Stimulated activated CD4-positive, alpha-beta T cell treated with anti-CD3 and anti-CD28 coated beads, Interleukin-12 subunit alpha, Interleukin-12 subunit beta, amount 100 ng/mL, for 24 hours (primary cell): ENCODE measurements around the gene CIAO3.
"Not testable (repeated sequence)": the region's sequence is repeated elsewhere in the genome, so short reads cannot be mapped to it uniquely, and the experiment has no call there.

Experiments used
- DNase-seq, 2 experiments: peaks; one replicate each; pipeline ENCODE4 v3.0.0-alpha.2; 2020; ENCODE audit warnings: low read depth in 2 of 2

CIAO3 gene

DNA sequence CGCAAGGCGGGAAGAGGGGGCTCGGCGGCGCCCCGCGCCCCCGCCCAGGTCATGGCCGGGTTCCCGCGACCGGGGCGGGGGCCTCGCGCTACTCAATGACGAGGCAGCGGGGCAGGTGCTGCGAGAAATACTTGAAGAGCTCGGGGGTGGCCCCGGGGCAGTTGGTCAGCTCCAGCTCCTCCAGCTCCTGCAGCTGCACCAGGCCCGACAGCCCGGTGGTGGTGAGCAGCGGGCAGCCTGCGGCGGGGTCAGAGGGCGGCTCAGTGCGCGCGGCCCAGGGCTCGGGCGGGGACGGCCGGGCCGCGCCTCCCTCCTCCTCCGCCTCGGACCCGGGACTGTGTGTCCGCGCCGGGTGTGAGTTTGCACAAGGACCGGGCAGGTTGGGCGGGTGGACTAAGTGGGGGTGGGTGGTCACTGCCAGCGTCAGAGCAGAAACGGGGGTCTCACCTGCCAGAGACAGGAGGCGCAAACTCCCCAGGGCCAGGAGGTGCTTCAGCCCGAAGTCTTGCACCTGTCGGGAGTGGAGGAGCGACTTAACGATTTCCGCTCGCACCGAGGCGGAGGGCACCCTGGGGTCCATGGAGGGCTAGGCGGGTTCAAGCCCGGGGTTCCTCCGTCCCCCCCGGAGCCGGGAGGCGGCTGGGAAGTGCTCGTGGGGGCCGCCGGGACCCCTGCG, 46.5 kb downstream of the CIAO3 start:
- no peak for DNase-seq

DNA sequence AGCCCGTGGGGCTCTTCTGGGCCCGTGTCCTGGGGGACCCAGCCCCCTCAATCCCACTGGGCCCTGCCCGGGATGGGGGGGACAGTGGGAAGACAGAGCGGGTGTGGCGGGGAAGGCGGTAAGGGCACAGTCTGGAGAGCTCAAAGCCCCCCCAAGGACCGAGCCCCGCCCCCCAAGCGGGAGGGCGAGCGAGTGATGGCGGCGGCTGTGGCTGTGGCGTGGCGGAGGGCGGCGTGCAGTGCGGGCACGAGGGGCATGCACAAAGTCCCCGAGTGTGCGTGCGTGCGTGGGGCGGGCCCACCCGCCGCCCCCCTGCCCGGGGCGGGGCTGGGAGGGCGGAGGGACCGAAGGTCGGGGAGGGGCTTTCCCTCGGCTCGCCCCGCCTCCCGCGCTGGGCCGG, 47.0 kb downstream of the CIAO3 start:
- no peak for DNase-seq

DNA sequence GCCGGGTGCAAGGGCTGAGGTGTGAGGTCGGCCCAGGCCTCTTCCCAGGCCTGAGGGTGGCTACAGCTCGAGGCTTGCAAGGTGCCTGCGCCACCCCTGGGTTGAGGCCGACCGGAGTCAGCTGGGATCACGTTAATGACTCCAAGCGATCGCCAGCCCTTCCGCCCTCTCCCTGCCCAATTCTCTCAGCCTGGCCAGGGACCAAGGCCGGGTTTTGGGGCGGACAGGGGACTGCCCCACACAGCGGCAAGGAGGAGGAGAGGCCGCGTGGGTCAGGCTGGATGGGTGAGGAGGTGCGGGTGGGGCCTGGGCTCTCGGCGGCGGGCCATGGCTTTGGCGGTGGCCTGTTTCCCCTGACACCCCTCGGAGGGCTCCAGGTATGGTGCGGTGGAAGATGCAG, 47.4 kb downstream of the CIAO3 start:
- DNase-seq = no peak

DNA sequence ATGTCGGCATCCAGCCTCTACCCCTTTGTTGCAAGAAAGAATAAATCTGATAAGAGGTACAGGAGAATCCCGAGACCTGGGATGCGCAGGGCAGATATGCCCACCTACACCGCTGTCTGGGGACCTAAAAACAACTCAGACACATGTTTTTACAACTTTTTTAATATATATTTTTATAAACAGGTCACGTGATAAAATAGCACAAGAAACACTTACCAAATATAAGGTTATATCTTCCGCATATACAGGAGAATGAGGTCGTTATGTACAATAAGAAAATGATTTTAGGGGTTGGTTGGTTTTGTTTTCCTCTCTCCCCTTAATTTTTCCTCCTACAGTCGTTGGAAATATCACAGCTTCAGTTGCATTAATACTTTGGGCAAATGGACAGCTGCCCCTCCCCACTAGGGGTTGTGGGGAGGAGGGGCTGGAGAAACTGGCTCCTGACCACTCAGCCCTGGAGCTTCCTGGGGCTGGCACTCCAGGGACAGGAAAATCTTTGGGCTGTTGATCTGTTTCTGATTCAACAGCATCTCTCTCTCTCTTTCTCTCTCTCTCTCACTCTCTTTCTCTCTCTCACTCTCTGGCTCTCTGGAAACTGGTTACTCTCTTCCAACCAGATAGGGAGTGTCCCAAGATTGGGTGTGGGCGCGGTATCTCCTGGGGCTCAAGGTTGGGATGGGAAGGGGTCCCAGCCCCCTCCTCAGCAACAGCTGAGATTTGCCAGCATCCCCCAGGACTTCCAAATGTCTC, 48.3 kb downstream of the CIAO3 start:
- no peak for DNase-seq

DNA sequence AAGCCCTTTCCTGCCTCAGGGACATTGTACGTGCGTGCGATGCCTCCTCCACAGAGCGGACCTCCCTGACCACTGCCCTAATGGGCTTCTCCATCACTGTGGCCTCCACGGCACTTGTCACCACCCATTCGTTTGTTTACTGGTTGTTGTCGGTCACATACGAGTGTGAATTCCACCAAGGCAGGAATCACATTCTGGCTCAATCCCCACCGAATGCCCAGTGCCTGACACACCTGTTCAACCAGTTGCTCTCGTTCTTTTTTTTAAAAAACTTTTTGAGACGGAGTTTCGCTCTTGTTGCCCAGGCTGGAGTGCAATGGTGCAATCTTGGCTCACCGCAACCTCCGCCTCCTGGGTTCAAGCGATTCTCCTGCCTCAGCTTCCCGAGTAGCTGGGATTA, 49.6 kb downstream of the CIAO3 start:
- not testable (repeated sequence) for DNase-seq

DNA sequence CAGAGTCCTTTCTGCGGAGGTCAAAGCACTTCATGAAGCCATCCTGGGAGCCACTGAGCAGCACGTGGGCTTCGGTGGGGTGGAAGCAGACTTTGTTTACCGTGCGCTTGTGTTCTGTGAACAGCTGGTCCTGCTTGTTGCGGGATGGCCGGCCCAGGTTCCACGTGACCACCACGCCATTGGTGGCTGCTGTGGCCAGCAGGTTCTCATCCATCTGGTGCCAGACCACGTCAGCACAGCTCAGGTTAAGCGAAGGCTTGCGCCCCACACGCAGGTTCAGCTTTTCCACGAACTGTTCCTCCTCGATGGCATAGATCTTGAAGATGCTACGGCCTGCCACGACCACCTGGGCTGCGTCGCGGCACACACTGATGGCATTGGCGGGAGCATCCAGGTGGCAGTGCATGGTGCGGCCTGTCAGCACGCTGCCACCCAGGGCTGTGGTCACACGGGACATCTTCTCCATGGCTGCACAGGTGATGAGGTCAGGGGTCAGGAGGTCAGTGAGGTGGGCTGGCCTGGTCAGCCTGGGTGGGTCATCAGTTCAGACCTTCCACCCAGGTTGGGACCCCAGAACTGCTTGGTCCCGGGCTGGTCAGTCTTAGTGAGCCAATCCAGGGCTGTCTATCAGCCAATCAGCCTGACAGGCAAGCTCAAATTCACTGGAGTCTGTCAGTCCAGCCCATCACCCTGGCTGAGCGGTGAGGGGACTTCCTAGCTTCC, 51.5 kb downstream of the CIAO3 start:
- no peak for DNase-seq

DNA sequence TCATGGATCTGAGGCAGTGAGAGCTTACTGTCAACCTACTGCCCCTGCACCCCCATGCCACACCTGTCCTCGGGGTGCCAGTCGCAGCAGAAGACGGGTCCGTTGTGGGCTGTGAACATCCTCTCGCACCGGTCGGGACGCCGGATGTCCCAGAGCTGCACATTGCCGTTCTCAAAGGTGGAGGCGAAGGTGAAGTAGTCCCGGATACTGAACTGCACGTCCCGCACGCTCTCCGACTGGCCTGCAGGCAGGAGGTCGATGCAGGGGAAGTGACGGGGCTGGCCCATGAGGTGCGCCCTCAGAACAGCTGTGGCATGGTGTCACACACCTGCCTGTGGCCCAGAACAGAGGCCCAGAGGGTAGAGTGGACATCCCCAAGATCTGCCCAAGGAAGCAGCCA, 53.3 kb downstream of the CIAO3 start:
- DNase-seq = no peak

DNA sequence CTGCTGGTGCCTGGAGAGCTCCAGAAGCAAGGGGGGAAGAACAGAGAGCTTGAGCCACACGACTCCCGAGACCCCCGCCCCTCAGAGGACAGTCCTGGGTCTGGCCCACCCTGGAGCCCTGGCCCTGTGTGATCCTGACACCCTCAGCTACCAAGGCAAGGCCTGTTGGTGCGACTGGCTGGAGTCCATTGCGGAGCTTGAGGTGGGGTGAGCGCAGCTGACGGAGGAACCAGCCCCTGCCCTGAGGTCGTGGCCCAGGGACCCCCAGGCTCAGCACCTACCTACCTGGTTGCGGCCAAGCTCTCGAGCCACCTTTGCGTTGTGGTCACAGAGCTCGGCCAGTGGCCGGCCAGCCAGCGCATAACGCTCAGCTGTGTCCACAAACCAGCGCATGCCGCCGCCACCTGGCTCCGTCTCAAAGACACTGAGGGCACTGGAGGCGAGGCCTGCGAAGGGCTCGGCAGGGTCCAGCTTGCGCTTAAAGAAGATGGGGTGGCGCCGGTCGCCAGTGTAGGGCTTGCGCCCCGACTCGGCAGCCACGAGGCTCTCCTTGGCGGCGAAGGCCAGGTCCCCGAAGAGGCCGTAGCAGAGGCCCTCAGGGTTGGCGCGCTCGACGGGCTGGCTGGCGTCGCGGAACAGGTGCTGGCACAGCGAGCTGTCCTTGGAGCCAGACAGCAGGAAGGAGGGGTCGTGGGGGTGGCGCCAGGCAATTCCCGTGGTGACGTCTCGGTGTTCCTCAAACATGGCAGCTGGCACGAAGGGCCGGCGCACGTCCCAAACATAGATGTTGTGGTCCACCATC, 54.1 kb downstream of the CIAO3 start:
- DNase-seq = no peak

DNA sequence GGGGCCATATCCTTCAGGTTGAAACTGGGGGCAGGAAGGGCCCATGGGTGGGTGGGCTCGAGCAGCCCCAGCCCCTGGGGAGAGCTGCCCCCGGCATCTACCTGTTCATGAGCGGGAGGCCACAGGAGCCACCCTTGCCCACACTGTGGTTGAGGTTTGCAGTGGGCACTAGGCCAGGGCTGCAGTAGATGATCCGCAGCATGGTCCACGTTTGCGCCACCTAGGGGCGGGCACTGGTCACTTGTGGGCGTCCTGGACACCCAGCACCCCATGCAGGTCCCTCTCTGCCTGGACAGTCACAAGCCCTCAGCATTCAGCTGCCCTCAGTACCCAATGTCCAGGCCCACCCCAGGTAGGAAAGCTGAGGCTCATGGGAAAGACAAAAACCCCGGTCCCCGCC, 54.8 kb downstream of the CIAO3 start:
- no peak for DNase-seq

DNA sequence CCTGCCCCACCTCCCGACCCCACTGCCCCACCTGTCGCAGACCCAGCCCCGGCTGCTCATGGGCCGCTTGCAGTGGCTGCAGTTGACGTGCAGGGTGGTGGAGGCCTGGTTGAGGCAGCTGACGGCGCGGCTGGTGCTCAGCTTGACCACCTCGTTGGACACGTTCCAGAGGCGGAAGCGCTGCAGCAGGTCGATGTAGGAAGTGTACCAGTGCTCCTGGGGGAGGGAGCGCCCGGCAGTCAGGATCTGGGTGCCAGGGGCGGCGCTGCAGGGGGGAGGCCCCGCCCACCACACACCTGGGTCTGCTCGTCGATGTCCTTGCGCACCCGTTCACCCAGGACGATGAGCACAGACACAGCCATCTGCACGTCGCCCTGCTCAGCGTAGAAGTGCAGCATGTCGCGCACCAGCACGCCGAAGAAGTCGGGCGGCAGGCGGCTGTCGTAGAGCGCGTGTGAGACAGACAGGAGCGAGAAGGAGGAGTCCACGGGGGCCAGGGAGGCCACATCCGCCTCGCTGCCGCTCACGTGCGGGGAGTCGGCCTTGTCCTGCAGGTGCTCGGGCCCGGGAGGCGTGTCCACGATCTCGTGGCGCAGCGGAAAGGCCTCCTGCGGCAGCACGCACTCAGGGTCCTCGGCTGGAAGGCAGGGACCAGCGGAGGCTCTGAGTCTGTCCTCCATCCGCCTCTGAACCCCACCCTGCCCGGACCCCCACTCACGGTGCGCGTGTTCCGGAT, 55.7 kb downstream of the CIAO3 start:
- DNase-seq = no peak

DNA sequence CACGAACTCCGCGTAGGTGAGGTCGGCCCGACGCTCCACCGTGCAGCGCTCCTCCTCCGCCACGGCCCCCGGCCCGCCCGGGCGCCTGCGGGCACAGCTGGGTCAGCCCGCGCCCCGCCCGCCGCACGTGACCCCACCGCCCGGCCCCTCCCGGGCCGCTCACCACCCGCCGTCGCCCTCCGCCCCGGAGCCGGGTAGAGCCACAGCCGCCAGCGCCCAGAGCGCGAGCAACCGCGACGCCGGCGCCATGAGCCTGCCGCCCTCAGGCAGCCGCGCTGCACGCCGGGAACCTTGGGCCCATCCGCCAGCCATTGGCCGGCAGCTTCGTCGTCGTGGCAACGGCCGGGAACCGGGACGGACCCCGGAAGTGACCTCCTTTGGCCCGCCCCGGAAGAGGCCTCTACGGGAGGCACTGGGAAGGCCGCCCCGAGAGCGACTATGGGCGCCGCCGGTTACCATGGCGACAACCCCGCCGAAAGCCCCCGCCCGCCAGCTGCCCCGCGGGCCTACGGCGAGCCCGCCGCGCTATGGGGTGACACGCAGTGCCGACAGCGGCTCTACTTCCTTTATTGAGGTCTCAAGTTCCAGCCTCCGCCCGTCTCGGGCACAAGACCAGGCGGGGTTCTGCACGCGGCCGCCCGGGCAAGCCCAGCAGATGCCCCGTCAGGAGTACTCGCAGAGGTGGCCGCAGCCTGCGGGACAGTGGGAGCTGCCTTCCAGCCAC, 56.6 kb downstream of the CIAO3 start, which contains the start of gene JMJD8:
Gene JMJD8 (minus strand): TSS at position 264 of the 724 bp plus-strand sequence. CDS start 15 bp downstream, at position 249.
- peak; percentile 97 for DNase-seq

DNA sequence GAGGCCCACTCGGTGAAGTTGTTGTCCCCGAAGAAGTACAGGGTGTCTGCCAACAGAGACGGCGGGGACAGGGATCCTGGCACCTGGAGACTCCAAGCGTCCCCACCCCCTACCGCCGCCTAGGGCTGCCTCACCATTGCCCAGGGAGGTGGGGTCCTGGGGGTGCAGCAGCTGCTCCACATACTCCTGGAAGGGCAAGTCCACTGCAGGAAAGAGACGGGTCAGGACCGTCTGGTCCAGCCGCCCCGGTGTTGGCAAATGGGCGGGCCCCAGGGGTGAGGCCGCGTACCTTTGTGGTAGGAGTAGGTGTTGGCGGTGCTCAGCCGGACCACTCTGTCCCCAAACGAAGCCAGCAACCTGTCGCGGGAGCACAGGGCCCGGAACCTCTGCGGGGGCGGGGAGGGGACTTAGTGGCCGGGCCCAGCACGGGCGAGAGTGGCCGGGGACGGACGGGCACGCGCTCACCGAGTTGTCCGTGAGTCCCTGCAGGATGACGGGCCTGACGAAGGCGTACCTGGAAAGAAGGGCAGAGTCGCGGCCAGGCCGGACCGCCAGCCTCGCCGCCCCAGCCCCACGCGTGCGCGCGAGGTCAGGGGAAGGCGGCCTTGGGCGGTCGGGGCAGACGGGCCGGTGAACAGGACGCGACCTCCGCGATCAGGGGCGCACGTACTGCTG, 57.3 kb downstream of the CIAO3 start:
- DNase-seq = no peak

DNA sequence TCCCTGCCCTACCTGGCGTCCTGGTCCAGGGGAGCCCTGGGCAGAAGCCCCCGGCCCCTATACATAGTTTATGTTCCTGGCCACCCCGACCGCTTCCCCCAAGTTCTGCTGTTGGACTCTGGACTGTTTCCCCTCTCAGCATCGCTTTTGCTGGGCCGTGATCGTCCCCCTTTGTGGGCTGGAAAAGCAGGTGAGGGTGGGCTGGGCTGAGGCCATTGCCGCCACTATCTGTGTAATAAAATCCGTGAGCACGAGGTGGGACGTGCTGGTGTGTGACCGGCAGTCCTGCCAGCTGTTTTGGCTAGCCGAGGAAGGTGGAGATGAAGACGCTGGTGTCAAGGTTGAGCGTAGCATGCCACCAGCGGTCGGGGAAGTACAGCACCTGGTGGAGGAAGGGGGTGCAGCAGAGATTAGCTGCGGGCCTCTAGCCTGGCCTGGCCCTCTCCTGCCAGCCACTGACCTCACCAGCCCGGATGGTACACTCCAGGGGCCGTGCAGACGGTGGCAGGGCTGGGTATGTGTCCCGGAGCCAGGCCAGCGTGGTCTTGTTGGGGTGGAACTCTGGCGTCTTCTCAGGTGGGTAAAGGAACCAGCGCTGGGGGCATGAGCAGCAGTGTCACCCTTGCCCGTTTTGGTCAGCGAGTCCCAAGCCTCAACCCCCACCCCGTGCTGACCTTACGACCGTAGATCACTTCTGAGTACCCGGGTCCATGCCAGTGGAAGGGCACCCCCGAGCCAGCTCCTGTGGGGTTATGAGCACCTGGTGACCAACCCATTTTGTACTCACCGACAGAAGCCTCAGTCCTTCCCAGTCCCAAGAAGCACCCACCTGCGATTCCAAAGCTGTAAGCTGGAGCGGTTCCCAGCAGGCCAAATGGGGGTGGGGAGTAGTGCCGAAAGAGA, 58.1 kb downstream of the CIAO3 start:
- DNase-seq = no peak

DNA sequence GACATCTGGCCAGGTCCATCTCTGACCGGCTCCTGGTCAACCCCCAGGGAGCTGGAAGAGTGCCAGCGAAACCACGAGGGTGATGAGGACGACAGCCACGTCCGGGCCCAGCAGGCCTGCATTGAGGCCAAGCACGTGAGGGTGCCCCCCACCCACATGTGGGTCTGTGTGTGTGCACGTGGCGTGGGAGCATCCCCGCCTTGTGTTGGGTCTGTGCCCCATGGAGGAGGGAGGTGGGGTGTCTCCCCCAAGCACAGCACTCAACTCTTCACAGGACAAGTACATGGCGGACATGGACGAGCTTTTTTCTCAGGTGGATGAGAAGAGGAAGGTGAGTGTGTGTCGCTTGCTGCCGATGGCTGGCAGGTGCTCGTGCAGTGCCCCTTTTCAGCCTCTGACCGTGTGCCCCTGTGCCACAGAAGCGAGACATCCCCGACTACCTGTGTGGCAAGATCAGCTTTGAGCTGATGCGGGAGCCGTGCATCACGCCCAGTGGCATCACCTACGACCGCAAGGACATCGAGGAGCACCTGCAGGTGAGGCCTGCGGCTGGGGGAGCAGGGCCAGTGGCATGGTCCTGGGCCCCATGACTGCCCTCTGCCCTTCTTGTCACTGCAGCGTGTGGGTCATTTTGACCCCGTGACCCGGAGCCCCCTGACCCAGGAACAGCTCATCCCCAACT, 58.9 kb downstream of the CIAO3 start:
- no peak for DNase-seq

DNA sequence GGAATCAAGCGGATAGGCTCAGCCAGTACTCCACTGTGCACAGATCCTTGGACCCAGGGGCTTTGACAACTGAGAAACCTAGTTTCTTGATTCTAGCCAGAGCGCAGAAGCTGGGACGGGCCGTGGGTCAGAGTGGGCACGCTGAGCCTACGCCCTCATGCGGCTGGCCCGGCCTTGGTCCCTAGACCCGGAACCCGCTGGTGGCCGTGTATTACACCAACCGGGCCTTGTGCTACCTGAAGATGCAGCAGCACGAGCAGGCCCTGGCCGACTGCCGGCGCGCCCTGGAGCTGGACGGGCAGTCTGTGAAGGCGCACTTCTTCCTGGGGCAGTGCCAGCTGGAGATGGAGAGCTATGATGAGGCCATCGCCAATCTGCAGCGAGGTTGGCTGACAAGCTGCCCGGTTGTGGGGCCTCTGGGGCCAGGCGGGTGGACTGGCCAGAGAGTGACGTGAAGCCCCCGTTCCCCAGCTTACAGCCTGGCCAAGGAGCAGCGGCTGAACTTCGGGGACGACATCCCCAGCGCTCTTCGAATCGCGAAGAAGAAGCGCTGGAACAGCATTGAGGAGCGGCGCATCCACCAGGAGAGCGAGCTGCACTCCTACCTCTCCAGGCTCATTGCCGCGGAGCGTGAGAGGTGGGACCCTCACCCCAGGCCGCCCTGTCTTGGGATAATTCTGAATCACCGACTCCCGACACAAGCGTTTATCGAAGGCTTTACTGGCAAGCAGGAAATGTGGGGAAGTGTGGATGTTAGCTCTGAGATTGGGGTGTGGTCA, 59.6 kb downstream of the CIAO3 start:
- no peak for DNase-seq

DNA sequence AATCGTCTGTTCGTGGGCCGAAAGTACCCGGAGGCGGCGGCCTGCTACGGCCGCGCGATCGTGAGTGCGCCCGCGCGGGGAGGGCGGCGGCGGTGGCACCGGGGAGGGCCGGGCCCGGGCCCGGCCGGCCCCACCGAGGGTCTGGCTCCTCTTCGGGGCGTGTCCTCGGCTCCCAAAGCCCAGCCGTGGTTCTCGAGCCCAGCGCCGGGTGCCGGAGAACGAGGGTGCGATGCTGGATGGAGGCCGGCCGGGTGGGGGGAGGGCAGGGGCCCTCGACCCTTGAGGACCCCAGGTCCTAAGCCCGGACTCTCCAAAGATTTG, 60.2 kb downstream of the CIAO3 start:
- DNase-seq = no peak

DNA sequence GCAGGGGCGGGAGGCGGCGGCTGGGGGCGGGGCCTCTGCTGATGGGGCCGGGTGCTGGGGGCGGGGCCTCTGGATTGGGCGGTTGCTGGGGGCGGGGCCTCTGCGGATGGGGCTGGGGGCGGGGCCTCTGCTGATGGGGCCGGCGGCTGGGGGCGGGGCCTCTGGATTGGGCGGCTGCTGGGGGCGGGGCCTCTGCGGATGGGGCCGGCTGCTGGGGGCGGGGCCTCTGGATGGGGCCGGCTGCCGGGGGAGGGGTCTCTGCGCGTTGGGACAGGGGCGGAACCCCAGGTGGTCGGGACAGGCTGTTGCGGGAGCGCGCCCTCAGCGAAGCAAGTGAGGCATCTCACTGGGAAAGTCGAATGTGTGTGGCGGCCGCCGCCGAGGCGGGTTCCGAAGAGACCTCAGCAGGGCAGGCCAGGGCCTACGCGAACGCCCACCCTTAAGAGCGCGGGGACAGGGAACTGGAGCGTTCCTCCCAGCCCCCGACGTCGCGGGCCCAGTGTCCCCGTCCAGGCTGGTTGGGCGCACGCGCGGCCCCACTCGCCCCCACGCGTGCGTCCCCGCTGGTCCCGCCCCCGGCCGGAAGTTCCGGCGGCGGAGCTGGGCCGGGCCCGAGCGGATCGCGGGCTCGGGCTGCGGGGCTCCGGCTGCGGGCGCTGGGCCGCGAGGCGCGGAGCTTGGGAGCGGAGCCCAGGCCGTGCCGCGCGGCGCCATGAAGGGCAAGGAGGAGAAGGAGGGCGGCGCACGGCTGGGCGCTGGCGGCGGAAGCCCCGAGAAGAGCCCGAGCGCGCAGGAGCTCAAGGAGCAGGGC, 60.8 kb downstream of the CIAO3 start, which contains the start of gene STUB1:
Gene STUB1 (plus strand): TSS at position 597 of the 811 bp plus-strand sequence. CDS start 116 bp downstream, at position 713.
- DNase-seq = peak; percentile 82 to 90
